GM08714 (cell line): ENCODE measurements around the gene AAR2.
A peak's percentile ranks its signal among the peaks of the same experiment; 100 is the strongest.

Experiments
- H3K4me3 ChIP-seq: fragments of 200-500 bp; sonication (Bioruptor generic); 2 replicates; pipeline ENCODE4 v1.5.1; 2014; ENCODE audit warnings: mild to moderate bottlenecking, low read length, inconsistent platforms
- ZNF274 ChIP-seq: IDR thresholded peaks from 2 replicates; pipeline ENCODE4 v1.6.1; 2012; ENCODE audit warnings: mild to moderate bottlenecking, low read depth, low read length

AAR2 gene

GRCh38 chr20:36235892-36236785, at the start of gene AAR2:
Gene AAR2 (plus strand): TSS chr20:36236478. CDS start chr20:36239869, 3,391 bp downstream.
- TF ChIP-seq ZNF274 = no peak
- peak within 1 kb of the TSS; percentile 92 for H3K4me3 ChIP-seq

GRCh38 chr20:36193977-36194712, 42.1 kb upstream of the AAR2 start:
- no peak for TF ChIP-seq ZNF274
- H3K4me3 ChIP-seq = no peak overlapping the region

GRCh38 chr20:36196676-36197075, 39.6 kb upstream of the AAR2 start:
- H3K4me3 ChIP-seq = no peak overlapping the region
- no peak for TF ChIP-seq ZNF274

GRCh38 chr20:36197271-36197670, 39.0 kb upstream of the AAR2 start:
- no peak overlapping the region for H3K4me3 ChIP-seq
- TF ChIP-seq ZNF274 = no peak

DNA sequence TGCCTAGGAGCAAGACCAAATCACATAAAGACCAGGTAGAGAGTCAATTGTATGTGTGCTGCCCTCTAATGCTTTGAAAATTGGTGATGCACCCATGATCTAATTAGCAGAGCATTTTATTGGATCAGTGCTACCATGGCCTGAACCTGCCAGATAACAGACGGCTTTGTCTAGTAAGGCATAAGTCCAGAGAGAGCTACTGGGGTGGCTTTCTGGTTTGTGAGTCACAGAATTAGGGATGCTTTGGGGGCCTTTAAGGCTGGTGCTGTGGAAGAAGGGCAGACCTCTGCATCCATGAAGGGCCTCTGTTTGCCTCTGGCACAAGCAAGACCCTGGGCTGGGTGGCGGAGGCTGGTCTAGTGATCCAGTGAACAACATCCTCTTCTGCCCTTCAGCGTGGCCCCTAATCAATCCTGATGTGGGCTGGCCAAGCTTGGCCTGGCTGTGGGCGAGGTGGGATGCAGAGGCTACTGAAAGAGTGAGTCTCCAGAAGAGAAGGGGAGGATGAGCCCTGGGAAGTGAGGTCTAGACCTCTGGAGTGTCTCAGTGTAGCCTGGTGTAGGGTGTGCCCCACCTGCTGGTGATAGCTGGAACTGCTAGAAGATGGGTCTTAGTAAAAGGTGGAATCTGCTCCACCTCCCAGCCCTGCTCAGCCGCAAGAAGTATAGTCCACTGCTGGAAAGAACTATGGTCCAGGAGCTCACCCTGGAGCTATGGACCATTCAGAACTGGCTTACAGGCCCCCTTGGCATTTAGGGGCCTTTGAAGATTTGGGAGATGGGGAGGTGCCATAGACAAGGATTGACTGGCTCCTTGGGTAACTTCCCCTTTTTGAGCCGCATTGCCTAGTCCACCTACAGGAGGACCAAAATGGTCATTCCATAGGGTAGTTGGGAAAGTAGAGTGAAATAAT, 36.7 kb upstream of the AAR2 start:
- TF ChIP-seq ZNF274 = no peak
- no peak overlapping the region for H3K4me3 ChIP-seq

DNA sequence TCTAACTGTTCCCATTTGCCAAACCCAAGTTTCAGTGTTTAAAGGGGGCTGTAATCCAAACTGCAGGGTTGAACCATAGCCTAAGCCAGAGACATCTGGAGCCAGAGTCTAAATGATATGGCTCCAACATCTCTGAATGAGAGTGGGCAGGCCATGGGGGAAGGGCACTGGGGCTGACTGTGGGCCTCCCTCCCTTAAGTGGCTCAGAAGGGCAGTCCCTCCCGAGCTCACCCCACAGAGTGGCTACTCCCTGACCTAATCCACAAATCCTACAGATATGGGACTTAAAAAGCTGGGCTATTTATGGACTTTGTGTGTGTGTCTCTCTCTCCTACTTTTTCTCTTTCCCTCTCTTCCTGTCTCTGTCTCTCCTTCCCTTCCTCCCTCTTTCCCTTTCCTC, 35.8 kb upstream of the AAR2 start:
- TF ChIP-seq ZNF274 = no peak
- H3K4me3 ChIP-seq = no peak overlapping the region

- no peak for TF ChIP-seq ZNF274
- H3K4me3 ChIP-seq = no peak overlapping the region
Measured at GRCh38 chr20:36201198-36201597, 35.1 kb upstream of the AAR2 start.

- no peak overlapping the region for H3K4me3 ChIP-seq
- no peak for TF ChIP-seq ZNF274
Measured at GRCh38 chr20:36202891-36203338, 33.4 kb upstream of the AAR2 start.

DNA sequence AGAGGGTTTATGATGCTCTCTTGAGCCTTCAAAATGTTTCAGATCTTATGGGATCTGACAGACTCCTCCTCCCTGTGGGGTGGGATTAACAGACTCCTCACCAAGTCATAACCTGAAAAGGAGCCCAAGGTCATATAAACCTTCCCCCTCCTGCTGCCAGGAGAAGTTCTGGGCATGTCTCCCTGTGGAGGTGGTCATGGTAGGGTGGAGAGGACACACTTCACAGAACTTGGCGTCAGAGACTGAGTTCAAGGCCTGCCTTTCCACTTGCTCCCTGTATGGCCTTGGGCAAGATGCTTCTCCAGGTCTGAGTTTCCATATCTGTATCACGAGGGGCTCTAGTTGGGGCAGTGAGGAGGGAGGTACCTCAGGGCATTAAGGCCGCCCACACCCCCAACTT, 32.4 kb upstream of the AAR2 start:
- TF ChIP-seq ZNF274 = no peak
- no peak overlapping the region for H3K4me3 ChIP-seq

DNA sequence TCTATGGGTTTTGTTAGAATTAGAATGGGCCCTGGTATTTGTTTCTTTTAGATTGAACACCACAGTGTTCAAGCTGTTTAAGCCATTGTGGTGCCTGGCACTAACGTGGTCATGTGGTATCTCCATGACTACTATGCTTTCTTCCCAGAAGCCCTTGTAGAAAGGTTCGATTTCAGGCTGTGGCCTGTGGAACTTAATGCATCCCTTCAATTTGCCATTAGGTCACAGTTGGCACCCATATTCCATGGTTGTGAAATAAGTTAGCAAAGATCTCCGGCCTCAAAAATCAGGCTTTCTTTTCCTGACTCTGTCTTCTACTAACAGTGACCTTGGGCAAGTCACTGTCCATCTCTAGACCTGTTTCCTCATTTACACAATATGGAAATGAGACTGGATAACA, 31.3 kb upstream of the AAR2 start:
- no peak for TF ChIP-seq ZNF274
- no peak overlapping the region for H3K4me3 ChIP-seq

- TF ChIP-seq ZNF274 = no peak
- no peak overlapping the region for H3K4me3 ChIP-seq
Measured at GRCh38 chr20:36206068-36206467, 30.2 kb upstream of the AAR2 start.

- H3K4me3 ChIP-seq = no peak overlapping the region
- TF ChIP-seq ZNF274 = no peak
Measured at GRCh38 chr20:36206641-36207040, 29.6 kb upstream of the AAR2 start.

- no peak for TF ChIP-seq ZNF274
- H3K4me3 ChIP-seq = no peak overlapping the region
Measured at GRCh38 chr20:36207602-36208001, 28.7 kb upstream of the AAR2 start.

DNA sequence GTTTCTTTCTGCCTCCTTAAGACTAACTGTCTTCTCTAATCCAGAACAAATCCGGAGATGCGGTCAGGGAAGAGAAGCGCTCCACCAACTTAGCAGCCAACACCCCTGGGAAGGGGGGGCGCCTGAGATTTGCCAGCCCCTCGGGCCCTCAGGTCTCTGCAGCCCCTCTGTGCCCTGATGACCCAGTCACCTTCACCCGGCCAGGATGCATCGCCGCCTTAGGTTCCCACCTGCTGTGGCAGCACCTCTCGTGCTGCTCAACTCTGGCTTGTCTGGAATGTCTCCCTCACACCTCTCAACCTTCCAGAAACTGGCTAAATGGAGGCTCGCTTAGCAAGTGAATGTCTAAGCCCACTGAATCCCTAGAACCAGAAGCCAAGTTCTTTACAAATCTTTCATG, 28.0 kb upstream of the AAR2 start:
- no peak for TF ChIP-seq ZNF274
- no peak overlapping the region for H3K4me3 ChIP-seq

- no peak overlapping the region for H3K4me3 ChIP-seq
- TF ChIP-seq ZNF274 = no peak
Measured at GRCh38 chr20:36210436-36211021, 25.7 kb upstream of the AAR2 start.
